WTC11 (cell line): Measurements from ENCODE around the gene ATG14.

Experiments
- CREM ChIP-seq: sonication (generic); formaldehyde crosslinking; IDR thresholded peaks from 2 replicates; pipeline ENCODE4 v1.8.1; 2022; ENCODE audit warnings: mild to moderate bottlenecking, missing genetic modification reagents, moderate library complexity
- ESRRA ChIP-seq: sonication (generic); formaldehyde crosslinking; IDR thresholded peaks from 2 replicates; pipeline ENCODE4 v1.8.1; 2022; ENCODE audit warnings: mild to moderate bottlenecking, missing genetic modification reagents, borderline replicate concordance
- IRF2 ChIP-seq: sonication (generic); formaldehyde crosslinking; IDR thresholded peaks from 2 replicates; pipeline ENCODE4 v1.8.0; 2022; ENCODE audit warnings: low read depth, missing genetic modification reagents, borderline replicate concordance
- MYBL2 ChIP-seq: sonication (generic); formaldehyde crosslinking; IDR thresholded peaks from 2 replicates; pipeline ENCODE4 v1.8.1; 2023; ENCODE audit warnings: mild to moderate bottlenecking, moderate library complexity, missing genetic modification reagents
- ZNF121 ChIP-seq: sonication (generic); formaldehyde crosslinking; IDR thresholded peaks from 2 replicates; pipeline ENCODE4 v1.8.0; 2023; ENCODE audit warnings: missing genetic modification reagents
- ZNF138 ChIP-seq: sonication (generic); formaldehyde crosslinking; conservative IDR thresholded peaks from 2 replicates; pipeline ENCODE4 v1.8.1; 2022; ENCODE audit warnings: mild to moderate bottlenecking, moderate library complexity, missing genetic modification reagents
- TF ChIP-seq, protein P1 (sequence below): sonication (generic); formaldehyde crosslinking; IDR thresholded peaks from 2 replicates; pipeline ENCODE4 v1.8.1; 2023; ENCODE audit warnings: mild to moderate bottlenecking, missing genetic modification reagents
- TF ChIP-seq, protein P2 (sequence below): fragments of 200-600 bp; IDR thresholded peaks from 2 replicates; pipeline ENCODE4 v1.8.0; 2022; ENCODE audit warnings: antibody characterized with exemption
- TF ChIP-seq, protein P3 (sequence below): sonication (generic); formaldehyde crosslinking; IDR thresholded peaks from 2 replicates; pipeline ENCODE4 v1.8.0; 2022; ENCODE audit warnings: mild to moderate bottlenecking, missing genetic modification reagents
- TF ChIP-seq, protein P4 (sequence below): fragments of 250-450 bp; sonication (Bioruptor Pico); IDR thresholded peaks from 2 replicates; pipeline ENCODE4 v1.9.0; 2021; ENCODE audit warnings: mild to moderate bottlenecking, borderline replicate concordance
- TF ChIP-seq, protein P5 (sequence below): sonication (generic); formaldehyde crosslinking; IDR thresholded peaks from 2 replicates; pipeline ENCODE4 v1.8.1; 2022; ENCODE audit warnings: mild to moderate bottlenecking, missing genetic modification reagents, moderate library complexity, borderline replicate concordance
- TF ChIP-seq, protein P6 (sequence below): sonication (generic); formaldehyde crosslinking; IDR thresholded peaks from 2 replicates; pipeline ENCODE4 v1.8.0; 2022; ENCODE audit warnings: missing genetic modification reagents
- TF ChIP-seq, protein P7 (sequence below): sonication (generic); formaldehyde crosslinking; IDR thresholded peaks from 2 replicates; pipeline ENCODE4 v1.8.1; 2023; ENCODE audit warnings: mild to moderate bottlenecking, moderate library complexity, missing genetic modification reagents

DNA sequence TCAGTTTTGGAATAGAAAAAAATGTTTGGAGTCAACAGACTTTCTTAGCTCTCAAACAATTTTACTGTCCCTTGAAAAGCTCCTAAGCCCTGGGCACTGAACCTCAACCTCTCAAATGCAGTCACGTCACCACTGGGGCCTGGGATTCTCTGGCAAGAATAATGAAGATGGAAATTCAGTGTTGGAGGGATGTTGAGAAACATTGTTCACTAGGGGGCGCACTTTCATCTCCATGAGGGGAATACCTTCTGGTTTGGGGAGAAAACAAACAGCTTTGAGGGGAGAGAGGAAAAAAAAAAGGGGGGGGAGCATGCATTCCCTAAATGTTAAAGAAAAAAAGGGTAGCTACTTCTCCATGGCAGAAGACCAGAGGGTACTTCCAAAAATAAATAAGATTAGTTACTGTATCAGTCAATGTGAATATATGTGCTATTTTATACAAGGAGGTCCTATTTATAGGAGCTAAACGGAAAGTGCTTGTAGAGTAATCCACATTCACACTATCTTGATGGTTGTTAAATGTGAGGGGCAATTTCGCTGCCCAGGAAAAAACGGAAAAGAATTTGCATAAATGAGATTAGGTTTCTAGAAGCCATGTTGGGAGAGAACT is 34.6 kb upstream of the ATG14 start:
- TF ChIP-seq, protein P1, sequence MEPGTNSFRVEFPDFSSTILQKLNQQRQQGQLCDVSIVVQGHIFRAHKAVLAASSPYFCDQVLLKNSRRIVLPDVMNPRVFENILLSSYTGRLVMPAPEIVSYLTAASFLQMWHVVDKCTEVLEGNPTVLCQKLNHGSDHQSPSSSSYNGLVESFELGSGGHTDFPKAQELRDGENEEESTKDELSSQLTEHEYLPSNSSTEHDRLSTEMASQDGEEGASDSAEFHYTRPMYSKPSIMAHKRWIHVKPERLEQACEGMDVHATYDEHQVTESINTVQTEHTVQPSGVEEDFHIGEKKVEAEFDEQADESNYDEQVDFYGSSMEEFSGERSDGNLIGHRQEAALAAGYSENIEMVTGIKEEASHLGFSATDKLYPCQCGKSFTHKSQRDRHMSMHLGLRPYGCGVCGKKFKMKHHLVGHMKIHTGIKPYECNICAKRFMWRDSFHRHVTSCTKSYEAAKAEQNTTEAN (CRISPR knock-in tag), result no peak
- TF ChIP-seq CREM, result no peak
- TF ChIP-seq, protein P2, sequence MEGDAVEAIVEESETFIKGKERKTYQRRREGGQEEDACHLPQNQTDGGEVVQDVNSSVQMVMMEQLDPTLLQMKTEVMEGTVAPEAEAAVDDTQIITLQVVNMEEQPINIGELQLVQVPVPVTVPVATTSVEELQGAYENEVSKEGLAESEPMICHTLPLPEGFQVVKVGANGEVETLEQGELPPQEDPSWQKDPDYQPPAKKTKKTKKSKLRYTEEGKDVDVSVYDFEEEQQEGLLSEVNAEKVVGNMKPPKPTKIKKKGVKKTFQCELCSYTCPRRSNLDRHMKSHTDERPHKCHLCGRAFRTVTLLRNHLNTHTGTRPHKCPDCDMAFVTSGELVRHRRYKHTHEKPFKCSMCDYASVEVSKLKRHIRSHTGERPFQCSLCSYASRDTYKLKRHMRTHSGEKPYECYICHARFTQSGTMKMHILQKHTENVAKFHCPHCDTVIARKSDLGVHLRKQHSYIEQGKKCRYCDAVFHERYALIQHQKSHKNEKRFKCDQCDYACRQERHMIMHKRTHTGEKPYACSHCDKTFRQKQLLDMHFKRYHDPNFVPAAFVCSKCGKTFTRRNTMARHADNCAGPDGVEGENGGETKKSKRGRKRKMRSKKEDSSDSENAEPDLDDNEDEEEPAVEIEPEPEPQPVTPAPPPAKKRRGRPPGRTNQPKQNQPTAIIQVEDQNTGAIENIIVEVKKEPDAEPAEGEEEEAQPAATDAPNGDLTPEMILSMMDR, result peak; percentile 71
- TF ChIP-seq, protein P3, sequence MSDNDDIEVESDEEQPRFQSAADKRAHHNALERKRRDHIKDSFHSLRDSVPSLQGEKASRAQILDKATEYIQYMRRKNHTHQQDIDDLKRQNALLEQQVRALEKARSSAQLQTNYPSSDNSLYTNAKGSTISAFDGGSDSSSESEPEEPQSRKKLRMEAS, result no peak
- TF ChIP-seq, protein P4, sequence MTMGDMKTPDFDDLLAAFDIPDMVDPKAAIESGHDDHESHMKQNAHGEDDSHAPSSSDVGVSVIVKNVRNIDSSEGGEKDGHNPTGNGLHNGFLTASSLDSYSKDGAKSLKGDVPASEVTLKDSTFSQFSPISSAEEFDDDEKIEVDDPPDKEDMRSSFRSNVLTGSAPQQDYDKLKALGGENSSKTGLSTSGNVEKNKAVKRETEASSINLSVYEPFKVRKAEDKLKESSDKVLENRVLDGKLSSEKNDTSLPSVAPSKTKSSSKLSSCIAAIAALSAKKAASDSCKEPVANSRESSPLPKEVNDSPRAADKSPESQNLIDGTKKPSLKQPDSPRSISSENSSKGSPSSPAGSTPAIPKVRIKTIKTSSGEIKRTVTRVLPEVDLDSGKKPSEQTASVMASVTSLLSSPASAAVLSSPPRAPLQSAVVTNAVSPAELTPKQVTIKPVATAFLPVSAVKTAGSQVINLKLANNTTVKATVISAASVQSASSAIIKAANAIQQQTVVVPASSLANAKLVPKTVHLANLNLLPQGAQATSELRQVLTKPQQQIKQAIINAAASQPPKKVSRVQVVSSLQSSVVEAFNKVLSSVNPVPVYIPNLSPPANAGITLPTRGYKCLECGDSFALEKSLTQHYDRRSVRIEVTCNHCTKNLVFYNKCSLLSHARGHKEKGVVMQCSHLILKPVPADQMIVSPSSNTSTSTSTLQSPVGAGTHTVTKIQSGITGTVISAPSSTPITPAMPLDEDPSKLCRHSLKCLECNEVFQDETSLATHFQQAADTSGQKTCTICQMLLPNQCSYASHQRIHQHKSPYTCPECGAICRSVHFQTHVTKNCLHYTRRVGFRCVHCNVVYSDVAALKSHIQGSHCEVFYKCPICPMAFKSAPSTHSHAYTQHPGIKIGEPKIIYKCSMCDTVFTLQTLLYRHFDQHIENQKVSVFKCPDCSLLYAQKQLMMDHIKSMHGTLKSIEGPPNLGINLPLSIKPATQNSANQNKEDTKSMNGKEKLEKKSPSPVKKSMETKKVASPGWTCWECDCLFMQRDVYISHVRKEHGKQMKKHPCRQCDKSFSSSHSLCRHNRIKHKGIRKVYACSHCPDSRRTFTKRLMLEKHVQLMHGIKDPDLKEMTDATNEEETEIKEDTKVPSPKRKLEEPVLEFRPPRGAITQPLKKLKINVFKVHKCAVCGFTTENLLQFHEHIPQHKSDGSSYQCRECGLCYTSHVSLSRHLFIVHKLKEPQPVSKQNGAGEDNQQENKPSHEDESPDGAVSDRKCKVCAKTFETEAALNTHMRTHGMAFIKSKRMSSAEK (CRISPR knock-in tag), result no peak
- no peak for TF ChIP-seq ZNF121 (CRISPR knock-in tag)
- TF ChIP-seq, protein P5, sequence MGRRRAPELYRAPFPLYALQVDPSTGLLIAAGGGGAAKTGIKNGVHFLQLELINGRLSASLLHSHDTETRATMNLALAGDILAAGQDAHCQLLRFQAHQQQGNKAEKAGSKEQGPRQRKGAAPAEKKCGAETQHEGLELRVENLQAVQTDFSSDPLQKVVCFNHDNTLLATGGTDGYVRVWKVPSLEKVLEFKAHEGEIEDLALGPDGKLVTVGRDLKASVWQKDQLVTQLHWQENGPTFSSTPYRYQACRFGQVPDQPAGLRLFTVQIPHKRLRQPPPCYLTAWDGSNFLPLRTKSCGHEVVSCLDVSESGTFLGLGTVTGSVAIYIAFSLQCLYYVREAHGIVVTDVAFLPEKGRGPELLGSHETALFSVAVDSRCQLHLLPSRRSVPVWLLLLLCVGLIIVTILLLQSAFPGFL (CRISPR knock-in tag), result no peak
- no peak for TF ChIP-seq ESRRA (CRISPR knock-in tag)
- TF ChIP-seq, protein P6, sequence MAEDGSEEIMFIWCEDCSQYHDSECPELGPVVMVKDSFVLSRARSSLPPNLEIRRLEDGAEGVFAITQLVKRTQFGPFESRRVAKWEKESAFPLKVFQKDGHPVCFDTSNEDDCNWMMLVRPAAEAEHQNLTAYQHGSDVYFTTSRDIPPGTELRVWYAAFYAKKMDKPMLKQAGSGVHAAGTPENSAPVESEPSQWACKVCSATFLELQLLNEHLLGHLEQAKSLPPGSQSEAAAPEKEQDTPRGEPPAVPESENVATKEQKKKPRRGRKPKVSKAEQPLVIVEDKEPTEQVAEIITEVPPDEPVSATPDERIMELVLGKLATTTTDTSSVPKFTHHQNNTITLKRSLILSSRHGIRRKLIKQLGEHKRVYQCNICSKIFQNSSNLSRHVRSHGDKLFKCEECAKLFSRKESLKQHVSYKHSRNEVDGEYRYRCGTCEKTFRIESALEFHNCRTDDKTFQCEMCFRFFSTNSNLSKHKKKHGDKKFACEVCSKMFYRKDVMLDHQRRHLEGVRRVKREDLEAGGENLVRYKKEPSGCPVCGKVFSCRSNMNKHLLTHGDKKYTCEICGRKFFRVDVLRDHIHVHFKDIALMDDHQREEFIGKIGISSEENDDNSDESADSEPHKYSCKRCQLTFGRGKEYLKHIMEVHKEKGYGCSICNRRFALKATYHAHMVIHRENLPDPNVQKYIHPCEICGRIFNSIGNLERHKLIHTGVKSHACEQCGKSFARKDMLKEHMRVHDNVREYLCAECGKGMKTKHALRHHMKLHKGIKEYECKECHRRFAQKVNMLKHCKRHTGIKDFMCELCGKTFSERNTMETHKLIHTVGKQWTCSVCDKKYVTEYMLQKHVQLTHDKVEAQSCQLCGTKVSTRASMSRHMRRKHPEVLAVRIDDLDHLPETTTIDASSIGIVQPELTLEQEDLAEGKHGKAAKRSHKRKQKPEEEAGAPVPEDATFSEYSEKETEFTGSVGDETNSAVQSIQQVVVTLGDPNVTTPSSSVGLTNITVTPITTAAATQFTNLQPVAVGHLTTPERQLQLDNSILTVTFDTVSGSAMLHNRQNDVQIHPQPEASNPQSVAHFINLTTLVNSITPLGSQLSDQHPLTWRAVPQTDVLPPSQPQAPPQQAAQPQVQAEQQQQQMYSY (CRISPR knock-in tag), result no peak
- TF ChIP-seq MYBL2 (CRISPR knock-in tag), result no peak
- TF ChIP-seq, protein P7, sequence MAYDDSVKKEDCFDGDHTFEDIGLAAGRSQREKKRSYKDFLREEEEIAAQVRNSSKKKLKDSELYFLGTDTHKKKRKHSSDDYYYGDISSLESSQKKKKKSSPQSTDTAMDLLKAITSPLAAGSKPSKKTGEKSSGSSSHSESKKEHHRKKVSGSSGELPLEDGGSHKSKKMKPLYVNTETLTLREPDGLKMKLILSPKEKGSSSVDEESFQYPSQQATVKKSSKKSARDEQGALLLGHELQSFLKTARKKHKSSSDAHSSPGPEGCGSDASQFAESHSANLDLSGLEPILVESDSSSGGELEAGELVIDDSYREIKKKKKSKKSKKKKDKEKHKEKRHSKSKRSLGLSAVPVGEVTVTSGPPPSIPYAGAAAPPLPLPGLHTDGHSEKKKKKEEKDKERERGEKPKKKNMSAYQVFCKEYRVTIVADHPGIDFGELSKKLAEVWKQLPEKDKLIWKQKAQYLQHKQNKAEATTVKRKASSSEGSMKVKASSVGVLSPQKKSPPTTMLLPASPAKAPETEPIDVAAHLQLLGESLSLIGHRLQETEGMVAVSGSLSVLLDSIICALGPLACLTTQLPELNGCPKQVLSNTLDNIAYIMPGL (CRISPR knock-in tag), result no peak
- no peak for TF ChIP-seq IRF2 (CRISPR knock-in tag)
- TF ChIP-seq ZNF138, result no peak
